ENCODE data around the gene FOXJ1. TPM values are rescaled to one million over a fixed set of nuclear protein-coding genes. Genes with fewer than 3 reads are reported as not detected.

Gene FOXJ1
- total RNA-seq, 4 donors from 2014 or later, result 0.19 to 0.57 TPM; not detected in 2

DNA sequence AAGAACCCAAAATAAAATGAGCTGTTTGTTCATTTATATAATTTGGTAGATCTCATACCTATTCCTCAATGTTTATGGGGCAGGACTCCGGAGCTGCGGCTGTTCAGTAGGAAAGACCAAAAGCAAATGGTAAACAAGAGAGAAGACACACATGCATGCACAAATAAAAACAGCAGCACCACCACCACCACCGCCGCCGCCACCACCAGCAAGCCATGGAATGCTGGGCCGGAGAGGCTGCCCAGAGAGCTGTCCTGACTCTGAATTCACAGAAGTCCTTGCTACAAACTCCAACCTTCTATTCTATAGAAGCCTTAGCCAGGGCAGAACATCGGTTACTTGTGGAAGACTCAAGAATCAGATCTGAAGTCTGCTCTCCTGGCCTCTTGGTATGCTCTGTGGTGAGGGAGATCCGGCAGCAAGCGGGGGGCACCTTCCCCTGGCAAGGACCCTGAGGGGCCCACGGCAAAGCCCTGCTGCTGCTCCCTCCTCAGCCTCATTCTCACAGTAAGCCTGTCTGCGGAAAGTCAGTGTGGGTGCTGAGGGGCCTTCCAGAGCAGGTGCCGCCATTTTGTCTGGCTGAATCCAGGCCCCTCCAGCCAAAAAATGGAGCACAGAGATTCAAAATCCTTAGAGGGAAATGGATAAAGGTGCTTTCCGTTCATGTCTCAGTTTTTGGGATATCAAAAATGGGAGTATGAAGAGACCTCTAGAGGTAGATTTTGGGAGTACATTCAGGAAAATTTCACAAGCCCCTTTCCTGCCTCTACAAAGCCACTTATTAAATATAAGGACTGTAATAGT, 6.4 kb upstream of the FOXJ1 start:
- H3K9me3 ChIP-seq, result no peaks in the 10 kb centered on the region
- 77 to 81% methylated on average over 12 of the region's 13 CpGs for WGBS, 2 donors
- no peak overlapping the region for H3K27ac ChIP-seq
- H3K27me3 ChIP-seq, result no peaks in the 10 kb centered on the region
- intact Hi-C loops (cut with DNase I), result no loop called here
- TF ChIP-seq, protein P1, sequence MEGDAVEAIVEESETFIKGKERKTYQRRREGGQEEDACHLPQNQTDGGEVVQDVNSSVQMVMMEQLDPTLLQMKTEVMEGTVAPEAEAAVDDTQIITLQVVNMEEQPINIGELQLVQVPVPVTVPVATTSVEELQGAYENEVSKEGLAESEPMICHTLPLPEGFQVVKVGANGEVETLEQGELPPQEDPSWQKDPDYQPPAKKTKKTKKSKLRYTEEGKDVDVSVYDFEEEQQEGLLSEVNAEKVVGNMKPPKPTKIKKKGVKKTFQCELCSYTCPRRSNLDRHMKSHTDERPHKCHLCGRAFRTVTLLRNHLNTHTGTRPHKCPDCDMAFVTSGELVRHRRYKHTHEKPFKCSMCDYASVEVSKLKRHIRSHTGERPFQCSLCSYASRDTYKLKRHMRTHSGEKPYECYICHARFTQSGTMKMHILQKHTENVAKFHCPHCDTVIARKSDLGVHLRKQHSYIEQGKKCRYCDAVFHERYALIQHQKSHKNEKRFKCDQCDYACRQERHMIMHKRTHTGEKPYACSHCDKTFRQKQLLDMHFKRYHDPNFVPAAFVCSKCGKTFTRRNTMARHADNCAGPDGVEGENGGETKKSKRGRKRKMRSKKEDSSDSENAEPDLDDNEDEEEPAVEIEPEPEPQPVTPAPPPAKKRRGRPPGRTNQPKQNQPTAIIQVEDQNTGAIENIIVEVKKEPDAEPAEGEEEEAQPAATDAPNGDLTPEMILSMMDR (IDR thresholded peaks at IDR 0.05), result peak; percentile 11 to 70 (median 56)
- TF ChIP-seq POLR2A (IDR thresholded peaks at IDR 0.05), result no peak
- DNase-seq, result no peak
- no peaks in the 10 kb centered on the region for H3K36me3 ChIP-seq
- peaks cover 9 to 52% (median 11%) of the 10 kb centered on the region in 3 donors for H3K4me1 ChIP-seq
- no peak overlapping the region for H3K4me3 ChIP-seq

DNA sequence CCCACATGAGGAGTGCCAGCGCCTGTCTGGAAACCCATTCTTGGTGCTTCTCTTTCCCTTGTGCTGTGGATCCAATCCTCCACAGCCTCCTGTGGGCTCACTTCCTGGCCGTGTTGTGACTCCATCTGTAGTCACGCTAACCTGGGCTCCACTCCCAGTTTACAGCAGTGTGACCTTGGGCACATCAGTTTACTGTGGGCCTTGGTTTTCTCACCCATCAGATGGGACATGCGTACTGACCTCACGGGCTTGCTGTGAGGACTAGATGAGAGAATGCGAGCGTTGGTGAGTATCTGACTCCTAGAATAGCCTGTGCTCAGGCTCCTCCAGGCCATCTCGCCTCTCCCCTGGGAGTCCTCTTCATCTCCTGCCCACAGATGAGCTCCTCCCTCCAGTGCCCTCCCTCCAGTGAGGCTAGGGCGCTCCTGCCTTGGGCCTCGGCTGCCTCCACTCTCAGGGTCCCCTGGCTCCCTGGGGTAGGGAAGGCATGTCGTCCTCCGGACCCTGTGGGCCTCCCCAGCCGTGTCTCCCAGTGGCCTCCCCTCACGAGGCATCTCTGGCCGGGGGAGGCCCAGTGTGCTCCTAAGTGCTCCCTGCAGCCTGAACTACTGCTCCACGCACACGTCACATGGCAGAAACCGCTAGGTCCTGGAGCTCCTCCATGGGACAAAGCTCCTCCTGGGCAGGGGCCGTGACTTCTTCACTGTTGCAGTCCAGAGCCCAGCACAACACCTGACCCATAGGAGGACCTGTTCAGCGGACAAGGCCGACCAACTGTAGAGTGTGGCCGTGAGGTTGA, 5.2 kb upstream of the FOXJ1 start:
- TF ChIP-seq, protein P1 (IDR thresholded peaks at IDR 0.05), result no peak
- no peak for TF ChIP-seq POLR2A (IDR thresholded peaks at IDR 0.05)
- WGBS, 2 donors, result 91 to 96% methylated on average over 4 to 11 of the region's 22 CpGs
- DNase-seq, result no peak
- intact Hi-C loops (cut with DNase I), result no loop called here
- no peaks in the 10 kb centered on the region for H3K9me3 ChIP-seq
- H3K36me3 ChIP-seq, result no peaks in the 10 kb centered on the region
- H3K27me3 ChIP-seq, result peaks cover 0 to 7% (median 0%) of the 10 kb centered on the region in 4 donors
- H3K4me1 ChIP-seq, result peaks cover 15 to 58% (median 15%) of the 10 kb centered on the region in 3 donors
- no peak overlapping the region for H3K4me3 ChIP-seq
- peak overlapping the region; percentile 26 to 78 (median 56) for H3K27ac ChIP-seq

DNA sequence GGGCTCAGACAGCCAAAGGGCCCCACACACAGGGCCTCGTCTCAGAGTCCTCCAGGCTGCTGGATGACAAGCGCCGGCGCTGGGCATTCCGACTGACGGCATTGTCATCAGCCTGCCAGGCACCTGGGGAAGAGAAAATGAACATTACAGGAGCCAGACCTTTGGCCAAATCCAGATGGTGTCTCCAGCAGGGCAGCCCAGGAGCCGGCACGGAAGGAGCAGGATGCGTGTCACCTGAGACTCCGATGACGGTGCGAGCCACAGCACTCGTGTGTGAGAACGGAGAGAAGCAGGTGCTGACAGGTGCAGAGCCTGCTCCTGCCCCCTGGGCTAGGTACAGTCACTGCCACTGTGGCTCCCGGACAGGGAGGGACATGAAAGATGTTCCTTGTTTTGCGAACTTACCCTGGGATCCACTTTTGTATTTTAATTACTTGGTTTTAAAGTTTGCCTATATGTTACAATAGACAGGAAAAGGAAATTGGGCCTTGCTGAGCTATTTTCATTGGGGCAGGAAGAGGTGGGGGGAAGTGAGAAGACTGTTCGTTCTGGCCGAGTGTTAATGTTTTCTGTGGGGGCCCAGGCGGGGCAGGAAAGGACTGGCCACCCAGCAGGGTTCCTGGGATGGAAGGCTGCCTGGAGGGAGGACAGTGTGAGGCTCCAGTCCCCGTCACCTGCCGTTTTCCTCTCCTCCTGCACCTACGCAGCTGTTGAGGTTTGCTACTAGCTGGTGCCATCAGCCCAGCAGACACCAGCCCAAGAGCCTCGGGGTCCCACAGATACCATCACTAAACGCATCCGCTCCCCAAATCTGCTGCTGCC, 4.4 kb upstream of the FOXJ1 start:
- intact Hi-C loops (cut with DNase I), result no loop called here
- Histone ChIP-seq H3K36me3 (no peaks in the 10 kb centered on the region), H3K4me3 (no peak overlapping the region), H3K9me3 (no peaks in the 10 kb centered on the region), H3K27ac (peak overlapping the region; percentile 26 to 78 (median 56)), H3K4me1 (peaks cover 18 to 58% (median 21%) of the 10 kb centered on the region in 3 donors), H3K27me3 (peaks cover 0 to 15% (median under 1%) of the 10 kb centered on the region in 4 donors)
- 52 to 70% methylated on average over 21 of the region's 25 CpGs for WGBS, 2 donors
- DNase-seq, result no peak
- no peak for TF ChIP-seq POLR2A (IDR thresholded peaks at IDR 0.05)
- TF ChIP-seq, protein P1 (IDR thresholded peaks at IDR 0.05), result no peak

DNA sequence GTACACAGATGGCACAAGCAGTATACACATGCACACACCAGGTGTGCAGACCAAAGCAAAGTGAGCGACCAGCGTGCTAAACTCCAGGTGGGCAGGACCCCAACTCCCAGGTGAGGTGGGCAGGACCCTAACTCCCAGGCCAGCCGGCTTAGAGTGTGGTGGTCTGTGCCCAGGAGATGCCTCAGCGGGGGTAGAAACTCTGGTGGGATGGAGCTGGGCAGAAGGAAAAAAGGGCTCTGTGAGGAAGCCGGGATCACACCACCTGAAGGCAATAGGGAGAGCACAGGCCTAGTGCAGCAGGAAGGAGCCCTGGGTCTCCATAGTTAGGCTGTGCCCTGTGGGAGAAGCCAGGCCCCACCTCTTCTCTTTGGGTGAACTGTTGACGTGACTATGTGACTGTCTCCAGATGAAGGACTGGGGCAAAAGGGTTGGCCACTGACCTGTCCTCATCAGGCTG, 1.6 kb upstream of the FOXJ1 start:
- Histone ChIP-seq H3K4me3 (no peak overlapping the region), H3K9me3 (no peaks in the 10 kb centered on the region), H3K36me3 (no peaks in the 10 kb centered on the region), H3K27me3 (peaks cover 8 to 43% (median 12%) of the 10 kb centered on the region in 4 donors), H3K27ac (no peak overlapping the region), H3K4me1 (peaks cover 20 to 71% (median 27%) of the 10 kb centered on the region in 3 donors)
- intact Hi-C loops (cut with DNase I), result no loop called here
- 92 to 93% methylated on average over 5 to 6 of the region's 6 CpGs for WGBS, 2 donors
- DNase-seq, result no peak
- TF ChIP-seq POLR2A (IDR thresholded peaks at IDR 0.05), result no peak
- TF ChIP-seq, protein P1 (IDR thresholded peaks at IDR 0.05), result no peak
